C4-2B (cell line): ENCODE measurements around the gene SEMA4D.

Experiments used
- CTCF ChIP-seq: fragments of 450-650 bp; conservative IDR thresholded peaks from 2 replicates; pipeline ENCODE4 v1.5.1; 2017; ENCODE audit warnings: mild to moderate bottlenecking
- ZFX ChIP-seq: fragments of 450-650 bp; IDR thresholded peaks from 2 replicates; pipeline ENCODE4 v1.6.1; 2017

GRCh38 chr9:89315482-89315881 lies 182.4 kb downstream of the SEMA4D start:
- TF ChIP-seq CTCF (no peak), ZFX (no peak)
